ENCODE data around the gene CYP46A1. TPM values are rescaled to one million over a fixed set of nuclear protein-coding genes. Genes with fewer than 3 reads are reported as not detected.

The CYP46A1 gene
- total and polyA plus RNA-seq, 4 experiments from 2014 or later = 0.15 to 0.36 TPM; not detected in 2

- Histone ChIP-seq H3K27me3 (ENCODE audit: insufficient read depth, low read length) (no peaks in the 10 kb centered on the region), H3K4me1 (ENCODE audit: insufficient read depth, low read length) (no peaks in the 10 kb centered on the region), H3K27ac (ENCODE audit: low read depth, low read length) (no peak overlapping the region), H3K36me3 (ENCODE audit: insufficient read depth, low read length) (no peaks in the 10 kb centered on the region), H3K9me3 (ENCODE audit: control insufficient read depth in 1 of 2, low read length in 2 of 2) (no peaks in the 10 kb centered on the region), H3K4me3 (ENCODE audit: low read length in 2 of 2) (no peak overlapping the region)
- no peaks in the 10 kb centered on the region for H3K36me3 Mint-ChIP-seq
- peaks cover 11 to 24% of the 10 kb centered on the region in 2 donors for H3K27me3 Mint-ChIP-seq
- H3K9me3 Mint-ChIP-seq = no peaks in the 10 kb centered on the region
- peak overlapping the region in 1 of 7 donors; percentile 83 for H3K27ac Mint-ChIP-seq
- H3K4me1 Mint-ChIP-seq = no peaks in the 10 kb centered on the region
- DNase-seq = no peak
- H3K4me3 Mint-ChIP-seq = no peak overlapping the region
- POLR2A ChIA-PET (ENCODE audit: partially characterized antibody) = no interaction called here
- CTCF ChIA-PET (ENCODE audit: partially characterized antibody) = no interaction called here
- intact Hi-C loops (cut with micrococcal nuclease) = no loop called here
Observed at GRCh38 chr14:99726538-99727095, 42.5 kb downstream of the CYP46A1 start.

- Histone ChIP-seq H3K4me1 (ENCODE audit: insufficient read depth, low read length) (no peaks in the 10 kb centered on the region), H3K36me3 (ENCODE audit: insufficient read depth, low read length) (no peaks in the 10 kb centered on the region), H3K27ac (ENCODE audit: low read depth, low read length) (no peak overlapping the region), H3K27me3 (ENCODE audit: insufficient read depth, low read length) (no peaks in the 10 kb centered on the region), H3K9me3 (ENCODE audit: control insufficient read depth in 1 of 2, low read length in 2 of 2) (no peaks in the 10 kb centered on the region), H3K4me3 (ENCODE audit: low read length in 2 of 2) (no peak overlapping the region)
- POLR2A ChIA-PET (ENCODE audit: partially characterized antibody) = no interaction called here
- H3K36me3 Mint-ChIP-seq = no peaks in the 10 kb centered on the region
- no peak overlapping the region for H3K4me3 Mint-ChIP-seq
- intact Hi-C loops (cut with micrococcal nuclease) = no loop called here
- H3K27ac Mint-ChIP-seq = no peak overlapping the region
- H3K4me1 Mint-ChIP-seq = no peaks in the 10 kb centered on the region
- peaks cover 11 to 24% of the 10 kb centered on the region in 2 donors for H3K27me3 Mint-ChIP-seq
- H3K9me3 Mint-ChIP-seq = no peaks in the 10 kb centered on the region
- DNase-seq = no peak
- CTCF ChIA-PET (ENCODE audit: partially characterized antibody) = interaction anchor here (1.1 kb wide), 1 partner anchor 49 kb away, joined by 3 read pairs; no protein-coding TSS in a partner anchor
Observed at GRCh38 chr14:99727096-99727870, 43.2 kb downstream of the CYP46A1 start.

GRCh38 chr14:99728231-99728920 lies 44.3 kb downstream of the CYP46A1 start:
- no peaks in the 10 kb centered on the region for H3K9me3 ChIP-seq (ENCODE audit: control insufficient read depth in 1 of 2, low read length in 2 of 2)
- H3K27ac ChIP-seq (ENCODE audit: low read depth, low read length) = no peak overlapping the region
- H3K36me3 ChIP-seq (ENCODE audit: insufficient read depth, low read length) = no peaks in the 10 kb centered on the region
- no peak for DNase-seq
- no peak overlapping the region for H3K4me3 Mint-ChIP-seq
- H3K4me1 ChIP-seq (ENCODE audit: insufficient read depth, low read length) = no peaks in the 10 kb centered on the region
- H3K27me3 ChIP-seq (ENCODE audit: insufficient read depth, low read length) = no peaks in the 10 kb centered on the region
- H3K4me3 ChIP-seq (ENCODE audit: low read length in 2 of 2) = no peak overlapping the region
- no peaks in the 10 kb centered on the region for H3K9me3 Mint-ChIP-seq
- intact Hi-C loops (cut with micrococcal nuclease) = no loop called here
- H3K36me3 Mint-ChIP-seq = no peaks in the 10 kb centered on the region
- POLR2A ChIA-PET (ENCODE audit: partially characterized antibody) = no interaction called here
- peaks cover 16 to 30% of the 10 kb centered on the region in 2 donors for H3K27me3 Mint-ChIP-seq
- CTCF ChIA-PET (ENCODE audit: partially characterized antibody) = interaction anchor here (1.0 to 2.6 kb wide), 4 partner anchors 12 to 159 kb away, joined by 3 to 31 read pairs (median 4); no protein-coding TSS in a partner anchor
- no peak overlapping the region for H3K27ac Mint-ChIP-seq
- no peaks in the 10 kb centered on the region for H3K4me1 Mint-ChIP-seq

- intact Hi-C loops (cut with micrococcal nuclease) = no loop called here
- DNase-seq = no peak
Observed at GRCh38 chr14:99728981-99729451, 44.9 kb downstream of the CYP46A1 start.

GRCh38 chr14:99729991-99730875 lies 46.1 kb downstream of the CYP46A1 start:
- Histone ChIP-seq H3K27ac (ENCODE audit: low read depth, low read length) (no peak overlapping the region), H3K4me3 (ENCODE audit: low read length in 2 of 2) (no peak overlapping the region), H3K27me3 (ENCODE audit: insufficient read depth, low read length) (peaks cover 2% of the 10 kb centered on the region), H3K9me3 (ENCODE audit: control insufficient read depth in 1 of 2, low read length in 2 of 2) (no peaks in the 10 kb centered on the region), H3K36me3 (ENCODE audit: insufficient read depth, low read length) (no peaks in the 10 kb centered on the region), H3K4me1 (ENCODE audit: insufficient read depth, low read length) (no peaks in the 10 kb centered on the region)
- H3K4me1 Mint-ChIP-seq = no peaks in the 10 kb centered on the region
- peaks cover 20 to 33% of the 10 kb centered on the region in 2 donors for H3K27me3 Mint-ChIP-seq
- intact Hi-C loops (cut with micrococcal nuclease) = loop anchor here (1.0 to 5.0 kb wide), 3 partner anchors 63 to 647 kb away; partner anchors contain the start of genes EML1 and WDR25
- H3K4me3 Mint-ChIP-seq = peak overlapping the region in 4 of 8 donors; percentile 32 to 64 (median 48)
- DNase-seq = peak in 4 of 5 donors; percentile 52 to 63 (median 56)
- H3K36me3 Mint-ChIP-seq = no peaks in the 10 kb centered on the region
- H3K27ac Mint-ChIP-seq = peak overlapping the region in 1 of 7 donors; percentile 61
- CTCF ChIA-PET (ENCODE audit: partially characterized antibody) = interaction anchor here (0.6 to 2.6 kb wide), 9 partner anchors 9 to 157 kb away, joined by 3 to 31 read pairs (median 4); no protein-coding TSS in a partner anchor
- POLR2A ChIA-PET (ENCODE audit: partially characterized antibody) = no interaction called here
- no peaks in the 10 kb centered on the region for H3K9me3 Mint-ChIP-seq

More at GRCh38 chr14:99728981-99729451, 44.9 kb downstream of the CYP46A1 start:
- Mint-ChIP-seq H3K4me1 (no peaks in the 10 kb centered on the region), H3K27ac (no peak overlapping the region), H3K36me3 (no peaks in the 10 kb centered on the region), H3K9me3 (no peaks in the 10 kb centered on the region), H3K4me3 (no peak overlapping the region), H3K27me3 (peaks cover 20 to 33% of the 10 kb centered on the region in 2 donors)
- Histone ChIP-seq H3K36me3 (ENCODE audit: insufficient read depth, low read length) (no peaks in the 10 kb centered on the region), H3K9me3 (ENCODE audit: control insufficient read depth in 1 of 2, low read length in 2 of 2) (no peaks in the 10 kb centered on the region), H3K27me3 (ENCODE audit: insufficient read depth, low read length) (no peaks in the 10 kb centered on the region), H3K4me1 (ENCODE audit: insufficient read depth, low read length) (no peaks in the 10 kb centered on the region), H3K4me3 (ENCODE audit: low read length in 2 of 2) (no peak overlapping the region), H3K27ac (ENCODE audit: low read depth, low read length) (no peak overlapping the region)
- POLR2A ChIA-PET (ENCODE audit: partially characterized antibody) = no interaction called here
- CTCF ChIA-PET (ENCODE audit: partially characterized antibody) = interaction anchor here (1.8 to 2.6 kb wide), 4 partner anchors 12 to 159 kb away, joined by 4 to 31 read pairs (median 7); no protein-coding TSS in a partner anchor

GRCh38 chr14:99730876-99731546 lies 46.9 kb downstream of the CYP46A1 start:
- peak overlapping the region in 4 of 8 donors; percentile 31 to 64 (median 34) for H3K4me3 Mint-ChIP-seq
- intact Hi-C loops (cut with micrococcal nuclease) = loop anchor here (1.0 to 5.0 kb wide), 3 partner anchors 62 to 646 kb away; partner anchors contain the start of genes EML1 and WDR25
- H3K9me3 Mint-ChIP-seq = no peaks in the 10 kb centered on the region
- no peak overlapping the region for H3K4me3 ChIP-seq (ENCODE audit: low read length in 2 of 2)
- no peaks in the 10 kb centered on the region for H3K9me3 ChIP-seq (ENCODE audit: control insufficient read depth in 1 of 2, low read length in 2 of 2)
- CTCF ChIA-PET (ENCODE audit: partially characterized antibody) = interaction anchor here (0.9 to 2.6 kb wide), 9 partner anchors 9 to 157 kb away, joined by 3 to 31 read pairs (median 4); no protein-coding TSS in a partner anchor
- H3K36me3 ChIP-seq (ENCODE audit: insufficient read depth, low read length) = no peaks in the 10 kb centered on the region
- DNase-seq = no peak
- peaks cover 22 to 33% of the 10 kb centered on the region in 2 donors for H3K27me3 Mint-ChIP-seq
- peak overlapping the region in 1 of 7 donors; percentile 61 for H3K27ac Mint-ChIP-seq
- no peaks in the 10 kb centered on the region for H3K4me1 Mint-ChIP-seq
- no peaks in the 10 kb centered on the region for H3K4me1 ChIP-seq (ENCODE audit: insufficient read depth, low read length)
- no peak overlapping the region for H3K27ac ChIP-seq (ENCODE audit: low read depth, low read length)
- H3K27me3 ChIP-seq (ENCODE audit: insufficient read depth, low read length) = peaks cover 4% of the 10 kb centered on the region
- POLR2A ChIA-PET (ENCODE audit: partially characterized antibody) = no interaction called here
- H3K36me3 Mint-ChIP-seq = no peaks in the 10 kb centered on the region
